ENCODE data around the gene FOXQ1. TPM values are rescaled to one million over a fixed set of nuclear protein-coding genes. Genes with fewer than 3 reads are reported as not detected.

FOXQ1 gene
- total RNA-seq, 1 donor from 2014 or later, result 0.39 TPM

DNA sequence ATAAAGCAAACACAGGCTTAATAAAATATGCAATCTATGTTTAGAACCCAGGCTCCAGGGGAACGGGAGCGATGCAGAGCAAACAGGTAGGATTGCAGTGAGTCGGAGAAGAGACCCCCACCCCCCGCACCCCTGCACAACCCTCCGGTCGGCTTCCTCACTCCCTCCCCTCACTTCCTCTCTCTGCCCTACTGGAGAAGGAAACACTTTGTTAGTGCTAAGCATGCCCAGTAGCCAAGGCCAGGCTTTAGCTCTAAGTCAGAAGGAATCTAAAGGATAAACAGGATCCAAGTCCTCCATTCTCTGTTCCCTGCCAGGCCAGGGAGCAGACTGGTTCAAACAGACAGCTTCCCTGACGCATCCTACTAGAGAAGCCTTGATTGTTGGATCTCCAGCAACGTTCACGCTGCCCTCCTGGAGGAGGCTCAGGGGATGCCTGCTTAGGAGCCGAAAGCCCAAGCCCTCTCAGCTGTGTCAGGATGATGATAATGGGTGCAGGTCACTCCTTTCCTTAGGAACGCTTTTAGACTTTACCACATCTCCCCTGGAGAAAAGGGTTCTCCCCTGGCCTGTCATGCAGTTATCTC is 14.7 kb downstream of the FOXQ1 start:
- Histone ChIP-seq H2AFZ (ENCODE audit: low read depth, low read length) (no peak overlapping the region), H3K9me3 (ENCODE audit: insufficient read depth, low read depth, low read length) (no peaks in the 10 kb centered on the region), H3K4me1 (ENCODE audit: insufficient read depth, low read length) (peaks cover 13% of the 10 kb centered on the region), H3K27ac (ENCODE audit: low read depth, low read length) (no peak overlapping the region), H3K4me3 (ENCODE audit: insufficient read depth, low read depth, low read length) (no peak overlapping the region), H4K20me1 (ENCODE audit: insufficient read depth, low read length) (no peaks in the 10 kb centered on the region), H3K27me3 (ENCODE audit: insufficient read depth, low read length) (no peaks in the 10 kb centered on the region), H3K4me2 (ENCODE audit: low read length) (no peak overlapping the region), H3K9ac (ENCODE audit: low read length) (no peak overlapping the region), H3K36me3 (ENCODE audit: insufficient read depth, low read length) (no peaks in the 10 kb centered on the region), H3K79me2 (ENCODE audit: insufficient read depth, low read length) (no peaks in the 10 kb centered on the region)
- H3K27ac Mint-ChIP-seq (ENCODE audit: unreplicated experiment), result no peak overlapping the region
- no peak for DNase-seq (ENCODE audit: low read depth)
- H3K4me3 Mint-ChIP-seq (ENCODE audit: unreplicated experiment), result no peak overlapping the region
- FAIRE-seq, result no peak
- no peaks in the 10 kb centered on the region for H3K27me3 Mint-ChIP-seq (ENCODE audit: low read depth, unreplicated experiment)
- H3K4me1 Mint-ChIP-seq (ENCODE audit: low read depth, unreplicated experiment), result peaks cover 18% of the 10 kb centered on the region
- H3K9me3 Mint-ChIP-seq (ENCODE audit: unreplicated experiment), result peaks cover 5% of the 10 kb centered on the region
- no peak for TF ChIP-seq EZH2 (IDR thresholded peaks at IDR 0.05; ENCODE audit: insufficient read depth, low read length)
- TF ChIP-seq, protein P1, sequence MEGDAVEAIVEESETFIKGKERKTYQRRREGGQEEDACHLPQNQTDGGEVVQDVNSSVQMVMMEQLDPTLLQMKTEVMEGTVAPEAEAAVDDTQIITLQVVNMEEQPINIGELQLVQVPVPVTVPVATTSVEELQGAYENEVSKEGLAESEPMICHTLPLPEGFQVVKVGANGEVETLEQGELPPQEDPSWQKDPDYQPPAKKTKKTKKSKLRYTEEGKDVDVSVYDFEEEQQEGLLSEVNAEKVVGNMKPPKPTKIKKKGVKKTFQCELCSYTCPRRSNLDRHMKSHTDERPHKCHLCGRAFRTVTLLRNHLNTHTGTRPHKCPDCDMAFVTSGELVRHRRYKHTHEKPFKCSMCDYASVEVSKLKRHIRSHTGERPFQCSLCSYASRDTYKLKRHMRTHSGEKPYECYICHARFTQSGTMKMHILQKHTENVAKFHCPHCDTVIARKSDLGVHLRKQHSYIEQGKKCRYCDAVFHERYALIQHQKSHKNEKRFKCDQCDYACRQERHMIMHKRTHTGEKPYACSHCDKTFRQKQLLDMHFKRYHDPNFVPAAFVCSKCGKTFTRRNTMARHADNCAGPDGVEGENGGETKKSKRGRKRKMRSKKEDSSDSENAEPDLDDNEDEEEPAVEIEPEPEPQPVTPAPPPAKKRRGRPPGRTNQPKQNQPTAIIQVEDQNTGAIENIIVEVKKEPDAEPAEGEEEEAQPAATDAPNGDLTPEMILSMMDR (IDR thresholded peaks at IDR 0.05; ENCODE audit: insufficient read depth, low read depth, low read length), result no peak
- H3K36me3 Mint-ChIP-seq (ENCODE audit: low read depth, unreplicated experiment), result no peaks in the 10 kb centered on the region

DNA sequence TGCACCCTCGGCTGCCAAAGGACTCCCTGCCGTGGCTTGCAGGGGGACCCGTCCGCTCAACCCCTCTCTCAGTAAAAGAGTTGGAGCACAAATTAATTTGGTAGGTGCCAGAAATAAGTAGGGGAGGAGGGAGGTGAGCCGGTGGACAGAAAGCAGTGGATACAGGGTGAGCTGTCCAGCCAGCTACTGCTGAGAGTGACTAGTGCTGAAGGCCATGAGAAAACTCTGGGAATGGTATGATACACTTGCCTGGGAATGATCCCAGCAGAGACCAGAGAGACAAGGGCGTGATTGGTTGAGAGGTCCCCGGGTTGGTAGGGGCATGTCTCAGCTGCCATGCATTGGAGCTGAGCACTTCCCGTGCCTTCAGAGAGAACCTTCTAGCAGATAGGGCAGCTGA is 15.7 kb downstream of the FOXQ1 start:
- no peak for FAIRE-seq
- Mint-ChIP-seq H3K36me3 (ENCODE audit: low read depth, unreplicated experiment) (no peaks in the 10 kb centered on the region), H3K4me3 (ENCODE audit: unreplicated experiment) (no peak overlapping the region), H3K9me3 (ENCODE audit: unreplicated experiment) (peaks cover 5% of the 10 kb centered on the region), H3K4me1 (ENCODE audit: low read depth, unreplicated experiment) (peaks cover 12% of the 10 kb centered on the region), H3K27ac (ENCODE audit: unreplicated experiment) (no peak overlapping the region), H3K27me3 (ENCODE audit: low read depth, unreplicated experiment) (no peaks in the 10 kb centered on the region)
- Histone ChIP-seq H3K4me2 (ENCODE audit: low read length) (no peak overlapping the region), H3K4me3 (ENCODE audit: insufficient read depth, low read depth, low read length) (no peak overlapping the region), H3K79me2 (ENCODE audit: insufficient read depth, low read length) (no peaks in the 10 kb centered on the region), H3K4me1 (ENCODE audit: insufficient read depth, low read length) (peaks cover 13% of the 10 kb centered on the region), H2AFZ (ENCODE audit: low read depth, low read length) (no peak overlapping the region), H3K9ac (ENCODE audit: low read length) (no peak overlapping the region), H4K20me1 (ENCODE audit: insufficient read depth, low read length) (no peaks in the 10 kb centered on the region), H3K27ac (ENCODE audit: low read depth, low read length) (no peak overlapping the region), H3K9me3 (ENCODE audit: insufficient read depth, low read depth, low read length) (no peaks in the 10 kb centered on the region), H3K36me3 (ENCODE audit: insufficient read depth, low read length) (no peaks in the 10 kb centered on the region), H3K27me3 (ENCODE audit: insufficient read depth, low read length) (no peaks in the 10 kb centered on the region)
- DNase-seq (ENCODE audit: low read depth), result no peak
- TF ChIP-seq EZH2 (IDR thresholded peaks at IDR 0.05; ENCODE audit: insufficient read depth, low read length), result no peak
- TF ChIP-seq, protein P1 (IDR thresholded peaks at IDR 0.05; ENCODE audit: insufficient read depth, low read depth, low read length), result no peak

DNA sequence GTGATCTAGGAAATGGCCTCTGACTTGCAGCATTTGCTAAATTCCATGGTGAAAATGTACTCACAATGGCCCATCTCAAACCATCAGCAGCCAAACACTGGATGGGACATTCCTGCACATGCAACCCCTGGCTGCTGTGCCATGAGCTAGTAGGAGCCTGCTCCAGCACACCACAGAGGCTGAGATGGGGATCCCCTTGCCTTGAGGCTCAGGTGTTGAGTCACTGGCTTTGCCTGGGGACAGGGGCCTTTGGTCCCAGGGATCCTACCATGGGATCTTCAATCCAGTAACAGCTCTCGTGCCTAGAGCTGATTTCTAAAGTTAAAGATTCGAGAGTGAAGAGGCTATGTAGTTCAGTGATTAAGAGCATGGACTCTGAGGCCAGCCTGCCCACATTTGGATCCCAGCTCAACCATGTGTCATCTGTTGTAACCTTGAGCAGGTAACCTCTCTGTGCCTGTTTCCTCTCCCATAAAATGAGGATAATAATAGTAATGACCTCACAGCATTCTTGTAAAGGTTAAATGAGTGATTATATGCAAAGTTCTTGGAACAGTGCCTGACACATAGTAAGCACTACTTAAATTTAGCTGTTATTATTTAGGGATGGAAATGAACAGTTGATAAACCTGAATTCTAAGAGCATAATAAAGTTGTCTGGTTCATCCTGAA is 16.4 kb downstream of the FOXQ1 start:
- no peak overlapping the region for H3K4me3 ChIP-seq (ENCODE audit: insufficient read depth, low read depth, low read length)
- DNase-seq (ENCODE audit: low read depth) (no peak), FAIRE-seq (no peak)
- no peak overlapping the region for H3K9ac ChIP-seq (ENCODE audit: low read length)
- no peaks in the 10 kb centered on the region for H3K9me3 ChIP-seq (ENCODE audit: insufficient read depth, low read depth, low read length)
- no peaks in the 10 kb centered on the region for H3K27me3 ChIP-seq (ENCODE audit: insufficient read depth, low read length)
- TF ChIP-seq, protein P1 (IDR thresholded peaks at IDR 0.05; ENCODE audit: insufficient read depth, low read depth, low read length), result no peak
- TF ChIP-seq EZH2 (IDR thresholded peaks at IDR 0.05; ENCODE audit: insufficient read depth, low read length), result no peak
- H3K27ac Mint-ChIP-seq (ENCODE audit: unreplicated experiment), result no peak overlapping the region
- no peaks in the 10 kb centered on the region for H3K27me3 Mint-ChIP-seq (ENCODE audit: low read depth, unreplicated experiment)
- no peaks in the 10 kb centered on the region for H4K20me1 ChIP-seq (ENCODE audit: insufficient read depth, low read length)
- H3K4me2 ChIP-seq (ENCODE audit: low read length), result no peak overlapping the region
- H3K36me3 Mint-ChIP-seq (ENCODE audit: low read depth, unreplicated experiment), result no peaks in the 10 kb centered on the region
- H3K4me1 Mint-ChIP-seq (ENCODE audit: low read depth, unreplicated experiment), result peaks cover 9% of the 10 kb centered on the region
- no peaks in the 10 kb centered on the region for H3K36me3 ChIP-seq (ENCODE audit: insufficient read depth, low read length)
- peaks cover 13% of the 10 kb centered on the region for H3K4me1 ChIP-seq (ENCODE audit: insufficient read depth, low read length)
- no peaks in the 10 kb centered on the region for H3K79me2 ChIP-seq (ENCODE audit: insufficient read depth, low read length)
- no peak overlapping the region for H3K4me3 Mint-ChIP-seq (ENCODE audit: unreplicated experiment)
- H3K27ac ChIP-seq (ENCODE audit: low read depth, low read length), result no peak overlapping the region
- H3K9me3 Mint-ChIP-seq (ENCODE audit: unreplicated experiment), result peaks cover 5% of the 10 kb centered on the region
- H2AFZ ChIP-seq (ENCODE audit: low read depth, low read length), result no peak overlapping the region
